GM19240 (cell line): Measurements from ENCODE around the gene AP1B1.

Experiments used
- DNase-seq: peaks from one replicate; pipeline ENCODE4 v3.0.0; 2011; ENCODE audit warnings: low spot score; ENCODE audit not compliant: insufficient read length

Gene AP1B1

GRCh38 chr22:29313576-29314466 is 74.5 kb downstream of the AP1B1 start:
- DNase-seq = no peak

- DNase-seq = no peak
These were observed 75.2 kb downstream of the AP1B1 start for GRCh38 chr22:29313126-29313575.

DNA sequence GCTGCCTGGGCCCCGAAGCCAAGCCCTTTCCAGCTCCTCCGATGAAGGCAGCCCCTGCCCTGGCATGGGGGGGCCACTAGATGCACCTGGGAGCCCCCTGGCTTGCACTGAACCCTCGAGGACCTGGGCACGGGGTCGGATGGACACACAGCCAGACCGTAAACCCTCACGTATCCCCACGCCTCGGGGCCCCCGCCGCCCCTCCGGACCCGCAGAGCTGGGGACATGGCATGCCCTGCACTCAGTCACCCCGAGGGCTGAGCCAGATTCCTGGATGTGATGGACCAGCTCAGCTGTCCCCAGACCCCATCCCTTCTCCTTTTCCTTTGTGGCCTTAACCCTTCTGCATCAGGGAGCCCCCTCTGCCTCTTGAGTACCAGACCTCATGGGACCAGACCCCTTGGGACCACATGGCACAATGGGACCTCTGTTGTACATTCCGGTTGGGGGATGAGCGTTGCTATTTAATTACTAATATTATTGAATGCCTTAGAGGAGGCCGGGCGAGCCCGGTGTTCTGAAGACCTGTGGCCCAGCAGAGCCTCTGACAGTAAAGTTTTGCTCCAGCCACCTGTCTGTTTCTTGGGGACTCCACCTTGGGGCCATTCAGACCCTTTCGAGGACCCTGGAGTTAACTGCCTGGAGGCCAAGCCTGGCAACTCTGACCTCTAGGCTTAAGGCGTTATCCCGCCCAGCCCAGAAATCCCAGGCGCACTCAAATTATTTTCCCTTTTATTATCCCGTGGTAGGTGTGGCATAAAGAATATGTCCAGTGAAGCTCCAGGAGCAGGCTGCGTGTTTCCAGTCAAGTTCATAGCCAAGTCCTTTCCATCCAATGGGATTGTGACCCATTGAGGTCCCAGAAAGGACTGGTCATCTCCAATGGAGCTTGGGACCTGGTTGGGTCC is 75.9 kb downstream of the AP1B1 start:
- no peak for DNase-seq

DNA sequence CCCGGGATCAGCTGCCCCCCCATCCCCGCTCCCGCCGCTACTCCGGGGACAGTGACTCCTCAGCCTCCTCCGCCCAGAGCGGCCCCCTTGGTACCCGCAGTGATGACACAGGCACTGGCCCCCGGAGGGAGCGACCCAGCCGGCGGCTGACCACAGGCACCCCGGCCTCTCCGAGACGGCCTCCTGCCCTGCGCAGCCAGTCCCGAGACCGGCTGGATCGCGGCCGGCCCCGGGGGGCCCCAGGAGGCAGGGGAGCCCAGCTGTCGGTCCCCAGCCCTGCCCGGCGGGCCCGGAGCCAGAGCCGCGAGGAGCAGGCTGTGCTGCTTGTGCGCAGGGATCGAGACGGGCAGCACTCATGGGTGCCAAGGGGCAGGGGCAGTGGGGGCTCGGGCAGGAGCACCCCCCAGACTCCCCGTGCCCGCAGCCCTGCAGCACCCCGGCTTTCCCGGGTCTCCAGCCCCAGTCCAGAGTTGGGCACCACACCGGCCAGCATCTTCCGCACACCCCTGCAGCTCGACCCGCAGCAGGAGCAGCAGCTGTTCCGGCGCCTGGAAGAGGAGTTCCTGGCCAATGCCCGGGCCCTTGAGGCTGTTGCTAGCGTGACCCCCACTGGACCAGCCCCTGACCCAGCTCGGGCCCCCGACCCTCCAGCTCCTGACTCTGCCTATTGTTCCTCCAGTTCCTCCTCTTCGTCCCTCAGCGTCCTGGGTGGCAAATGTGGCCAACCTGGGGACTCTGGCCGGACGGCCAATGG is 76.7 kb downstream of the AP1B1 start:
- no peak for DNase-seq

GRCh38 chr22:29310863-29311339 is 77.5 kb downstream of the AP1B1 start:
- no peak for DNase-seq

- no peak for DNase-seq
These were observed 78.1 kb downstream of the AP1B1 start for GRCh38 chr22:29310065-29310862.

- no peak for DNase-seq
These were observed 78.9 kb downstream of the AP1B1 start for GRCh38 chr22:29309332-29310064.

- DNase-seq = no peak
These were observed 79.5 kb downstream of the AP1B1 start for GRCh38 chr22:29308791-29309262.

- no peak for DNase-seq
These were observed 80.1 kb downstream of the AP1B1 start for GRCh38 chr22:29308148-29308790.

DNA sequence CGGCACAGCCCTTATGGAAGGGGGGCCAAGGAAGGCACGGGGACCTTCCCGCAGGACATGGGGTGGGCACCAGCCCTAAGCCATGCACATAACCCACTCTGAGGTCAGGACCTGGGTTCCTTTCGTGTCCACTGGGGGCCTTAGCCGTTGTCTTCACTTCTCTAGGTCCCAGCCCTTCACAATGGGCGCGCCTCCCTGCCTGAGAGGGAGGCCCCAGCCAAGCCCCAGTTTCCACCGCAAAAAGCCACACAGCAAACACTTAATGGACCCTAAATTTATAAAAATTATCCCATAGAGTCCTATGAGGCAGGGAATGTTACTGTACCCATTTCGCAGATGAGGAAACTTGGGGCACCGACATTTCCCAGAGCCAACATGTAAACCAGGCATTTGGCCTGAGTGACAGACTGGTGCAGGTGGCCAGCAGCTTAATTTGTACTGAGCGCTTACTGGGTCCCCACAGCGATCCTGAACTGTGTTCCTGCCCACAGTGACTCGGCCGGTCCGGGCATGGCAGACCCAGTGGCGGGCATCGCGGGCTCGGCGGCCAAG is 80.7 kb downstream of the AP1B1 start:
- DNase-seq = no peak

GRCh38 chr22:29306835-29307595 is 81.4 kb downstream of the AP1B1 start:
- no peak for DNase-seq

GRCh38 chr22:29306175-29306834 is 82.1 kb downstream of the AP1B1 start, which contains the start of gene GAS2L1:
TSS of gene GAS2L1 (plus strand) at chr22:29306650. CDS start at chr22:29308106, 1,456 bp downstream.
- DNase-seq = no peak

DNA sequence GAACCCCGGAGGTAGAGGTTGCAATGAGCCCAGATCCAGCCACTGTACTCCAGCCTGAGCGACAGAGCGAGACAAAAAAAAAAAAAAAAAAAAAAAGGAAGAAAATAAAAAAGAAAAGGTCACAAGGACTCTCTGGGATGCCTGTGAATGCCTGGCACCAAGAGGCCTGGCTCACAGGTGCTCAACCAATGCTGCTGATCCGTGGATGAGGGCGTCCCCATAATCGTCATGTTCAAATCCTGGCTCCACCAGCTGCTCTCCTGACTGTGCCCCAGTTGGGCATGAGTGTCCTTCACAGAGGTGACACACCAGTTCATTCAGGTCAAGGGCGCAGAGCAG is 82.6 kb downstream of the AP1B1 start:
- DNase-seq = no peak

- DNase-seq = no peak
These were observed 85.5 kb downstream of the AP1B1 start for GRCh38 chr22:29302681-29303465.

- DNase-seq = no peak
These were observed 86.0 kb downstream of the AP1B1 start for GRCh38 chr22:29302402-29302680.

- no peak for DNase-seq
These were observed 86.5 kb downstream of the AP1B1 start for GRCh38 chr22:29301716-29302401.
